ENCODE data around the gene VTN. TPM values are rescaled to one million over a fixed set of nuclear protein-coding genes. Genes with fewer than 3 reads are reported as not detected.

VTN gene
- polyA plus RNA-seq, 6 donors from 2014 or later = 0.13 TPM; not detected in 5

- Mint-ChIP-seq H3K4me3 (peak within 1 kb of the TSS; percentile 81 to 98 (median 96)), H3K4me1 (peaks cover 13 to 22% (median 19%) of the 10 kb centered on the region in 3 donors)
- peak; percentile 78 for DNase-seq
These were observed 1.4 kb upstream of the VTN start, which contains the start of gene SARM1 for GRCh38 chr17:28371245-28372202. SARM1 (plus strand) TSS chr17:28371694; CDS start chr17:28372033, 339 bp downstream.

GRCh38 chr17:28370744-28371103 lies 617 bp upstream of the VTN start:
- no peaks in the 10 kb centered on the region for H3K27me3 Mint-ChIP-seq
- ATAC-seq (ENCODE audit: low read depth in 2 of 2) (no peak), DNase-seq (no peak)
- H3K4me1 Mint-ChIP-seq = peaks cover 13 to 22% (median 19%) of the 10 kb centered on the region in 3 donors
- peak overlapping the region in 5 of 6 donors; percentile 27 to 98 (median 95) for H3K27ac Mint-ChIP-seq
- H3K9me3 Mint-ChIP-seq = no peaks in the 10 kb centered on the region
- H3K4me3 Mint-ChIP-seq = peak overlapping the region; percentile 76 to 98 (median 96)
- H3K36me3 Mint-ChIP-seq = no peaks in the 10 kb centered on the region

More at GRCh38 chr17:28371245-28372202, 1.4 kb upstream of the VTN start, which contains the start of gene SARM1:
- Mint-ChIP-seq H3K9me3 (no peaks in the 10 kb centered on the region), H3K27me3 (no peaks in the 10 kb centered on the region), H3K27ac (peak within 1 kb of the TSS; percentile 91 to 98 (median 96)), H3K36me3 (no peaks in the 10 kb centered on the region)
- ATAC-seq (ENCODE audit: low read depth in 2 of 2) = peak; percentile 89

GRCh38 chr17:28369684-28370034 lies 448 bp downstream of the VTN start:
- Mint-ChIP-seq H3K4me1 (peaks cover 13 to 22% (median 18%) of the 10 kb centered on the region in 3 donors), H3K27me3 (no peaks in the 10 kb centered on the region), H3K36me3 (no peaks in the 10 kb centered on the region), H3K9me3 (no peaks in the 10 kb centered on the region), H3K27ac (peak overlapping the region in 3 of 6 donors; percentile 18 to 72 (median 59)), H3K4me3 (peak overlapping the region in 3 of 8 donors; percentile 64 to 96 (median 76))
- no peak for DNase-seq
- ATAC-seq (ENCODE audit: low read depth in 2 of 2) = no peak

GRCh38 chr17:28368915-28369683 lies 1.0 kb downstream of the VTN start:
- peaks cover 13 to 22% (median 18%) of the 10 kb centered on the region in 3 donors for H3K4me1 Mint-ChIP-seq
- ATAC-seq (ENCODE audit: low read depth in 2 of 2) (no peak), DNase-seq (no peak)
- H3K4me3 Mint-ChIP-seq = peak overlapping the region in 3 of 8 donors; percentile 15 to 76 (median 22)
- H3K9me3 Mint-ChIP-seq = no peaks in the 10 kb centered on the region
- peak overlapping the region in 2 of 6 donors; percentile 15 to 47 for H3K27ac Mint-ChIP-seq
- H3K36me3 Mint-ChIP-seq = no peaks in the 10 kb centered on the region
- H3K27me3 Mint-ChIP-seq = no peaks in the 10 kb centered on the region

GRCh38 chr17:28368306-28368831 lies 1.7 kb downstream of the VTN start:
- no peak overlapping the region for H3K27ac Mint-ChIP-seq
- peak overlapping the region in 1 of 8 donors; percentile 76 for H3K4me3 Mint-ChIP-seq
- no peaks in the 10 kb centered on the region for H3K9me3 Mint-ChIP-seq
- ATAC-seq (ENCODE audit: low read depth in 2 of 2) (no peak), DNase-seq (no peak)
- no peaks in the 10 kb centered on the region for H3K36me3 Mint-ChIP-seq
- H3K4me1 Mint-ChIP-seq = peaks cover 10 to 22% (median 18%) of the 10 kb centered on the region in 3 donors
- H3K27me3 Mint-ChIP-seq = no peaks in the 10 kb centered on the region

- ATAC-seq (ENCODE audit: low read depth in 2 of 2) (no peak), DNase-seq (no peak)
- Mint-ChIP-seq H3K27me3 (no peaks in the 10 kb centered on the region), H3K4me1 (peaks cover 9 to 18% (median 12%) of the 10 kb centered on the region in 3 donors), H3K27ac (peak overlapping the region in 1 of 6 donors; percentile 74), H3K4me3 (no peak overlapping the region), H3K9me3 (no peaks in the 10 kb centered on the region), H3K36me3 (no peaks in the 10 kb centered on the region)
These were observed 2.3 kb downstream of the VTN start for GRCh38 chr17:28367641-28368305.

GRCh38 chr17:28366605-28367004 lies 3.5 kb downstream of the VTN start:
- no peak for ATAC-seq (ENCODE audit: low read depth in 2 of 2)
- H3K27me3 Mint-ChIP-seq = no peaks in the 10 kb centered on the region
- no peaks in the 10 kb centered on the region for H3K9me3 Mint-ChIP-seq
- H3K27ac Mint-ChIP-seq = peak overlapping the region in 2 of 6 donors; percentile 56 to 57
- H3K36me3 Mint-ChIP-seq = no peaks in the 10 kb centered on the region
- no peak overlapping the region for H3K4me3 Mint-ChIP-seq
- peaks cover 4 to 7% (median 7%) of the 10 kb centered on the region in 3 donors for H3K4me1 Mint-ChIP-seq
- DNase-seq = no peak

GRCh38 chr17:28365487-28365886 lies 4.6 kb downstream of the VTN start:
- Mint-ChIP-seq H3K4me1 (no peaks in the 10 kb centered on the region), H3K27me3 (no peaks in the 10 kb centered on the region), H3K4me3 (no peak overlapping the region), H3K9me3 (no peaks in the 10 kb centered on the region), H3K27ac (peak overlapping the region in 2 of 6 donors; percentile 52 to 54), H3K36me3 (no peaks in the 10 kb centered on the region)
- ATAC-seq (ENCODE audit: low read depth in 2 of 2) (no peak), DNase-seq (no peak)

GRCh38 chr17:28364665-28365363 lies 5.3 kb downstream of the VTN start, which contains the start of gene SEBOX:
SEBOX (minus strand) TSS chr17:28365199; CDS start chr17:28365151, 48 bp downstream.
- no peaks in the 10 kb centered on the region for H3K27me3 Mint-ChIP-seq
- no peak for ATAC-seq (ENCODE audit: low read depth in 2 of 2)
- peak within 1 kb of the TSS in 3 of 6 donors; percentile 52 to 66 (median 54) for H3K27ac Mint-ChIP-seq
- no peak within 1 kb of the TSS for H3K4me3 Mint-ChIP-seq
- DNase-seq = no peak
- no peaks in the 10 kb centered on the region for H3K9me3 Mint-ChIP-seq
- no peaks in the 10 kb centered on the region for H3K36me3 Mint-ChIP-seq
- no peaks in the 10 kb centered on the region for H3K4me1 Mint-ChIP-seq

- ATAC-seq (ENCODE audit: low read depth in 2 of 2) (no peak), DNase-seq (no peak)
- H3K27me3 Mint-ChIP-seq = no peaks in the 10 kb centered on the region
- no peak overlapping the region for H3K27ac Mint-ChIP-seq
- H3K36me3 Mint-ChIP-seq = no peaks in the 10 kb centered on the region
- H3K4me1 Mint-ChIP-seq = no peaks in the 10 kb centered on the region
- H3K4me3 Mint-ChIP-seq = peak overlapping the region in 2 of 8 donors; percentile 43 to 68
- H3K9me3 Mint-ChIP-seq = no peaks in the 10 kb centered on the region
These were observed 6.1 kb downstream of the VTN start for GRCh38 chr17:28363776-28364650.

GRCh38 chr17:28363186-28363585 lies 6.9 kb downstream of the VTN start:
- no peak for ATAC-seq (ENCODE audit: low read depth in 2 of 2)
- H3K27ac Mint-ChIP-seq = no peak overlapping the region
- peaks cover 2 to 3% (median 2%) of the 10 kb centered on the region in 3 donors for H3K4me1 Mint-ChIP-seq
- no peaks in the 10 kb centered on the region for H3K27me3 Mint-ChIP-seq
- peak overlapping the region in 1 of 8 donors; percentile 43 for H3K4me3 Mint-ChIP-seq
- H3K9me3 Mint-ChIP-seq = no peaks in the 10 kb centered on the region
- H3K36me3 Mint-ChIP-seq = no peaks in the 10 kb centered on the region
- DNase-seq = no peak

GRCh38 chr17:28357901-28358197 lies 12.3 kb downstream of the VTN start:
- ATAC-seq (ENCODE audit: low read depth in 2 of 2) = no peak
- Mint-ChIP-seq H3K36me3 (no peaks in the 10 kb centered on the region), H3K9me3 (no peaks in the 10 kb centered on the region)

More at GRCh38 chr17:28357901-28358197, 12.3 kb downstream of the VTN start:
- H3K4me1 Mint-ChIP-seq = peaks cover 19 to 28% (median 21%) of the 10 kb centered on the region in 3 donors
- no peaks in the 10 kb centered on the region for H3K27me3 Mint-ChIP-seq
- DNase-seq = no peak
- H3K27ac Mint-ChIP-seq = peak overlapping the region; percentile 91 to 99 (median 94)
- H3K4me3 Mint-ChIP-seq = peak overlapping the region; percentile 94 to 100 (median 95)

Data from naive B cell (primary cell).